ENCODE results near the gene YARS2.

Gene YARS2

DNA sequence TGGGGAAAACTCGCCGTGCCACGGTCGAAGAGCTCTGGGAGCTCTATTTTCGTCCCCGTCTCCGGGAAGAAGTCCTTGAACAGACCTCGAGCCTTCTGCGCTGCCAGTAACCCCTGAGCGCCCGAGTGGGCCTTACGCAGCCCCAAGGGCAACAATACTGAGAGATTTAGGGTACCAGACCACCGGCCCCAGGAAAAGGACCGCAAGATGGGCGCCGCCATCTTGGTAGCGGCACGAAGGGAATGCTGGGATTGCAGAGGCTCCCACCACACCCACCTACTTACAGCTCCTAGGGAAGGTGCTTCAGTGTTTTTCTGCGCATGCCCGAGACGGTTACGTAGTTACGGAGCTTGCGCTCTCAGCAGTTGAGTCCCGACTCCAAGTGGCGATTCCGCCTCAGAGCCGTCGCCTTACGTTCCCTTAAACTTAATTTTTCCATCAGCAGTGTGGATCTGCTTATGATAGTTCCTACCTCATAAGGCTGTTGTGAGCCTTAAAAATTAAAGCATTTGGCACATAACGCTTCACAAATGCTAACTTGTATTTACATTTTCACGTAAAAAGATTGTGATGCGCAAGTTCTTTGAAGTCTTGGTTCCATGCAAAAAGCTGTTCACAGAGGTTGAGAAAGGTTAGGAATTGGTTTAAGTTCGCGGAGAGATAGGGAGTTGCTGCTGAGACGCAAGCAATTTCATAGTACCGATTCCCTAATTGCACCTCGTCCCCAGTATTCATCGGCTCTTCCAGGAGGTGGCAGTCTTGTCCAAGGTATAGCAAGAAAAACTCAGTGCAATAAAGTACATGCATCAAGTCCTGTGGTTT lies at the start of gene YARS2:
TSS of gene YARS2 (minus strand) at position 244 of the 822 bp plus-strand sequence. CDS start at position 221, 23 bp downstream.
- peak within 1 kb of the TSS; percentile 87 for H3K27ac ChIP-seq
- TF ChIP-seq, protein P1, sequence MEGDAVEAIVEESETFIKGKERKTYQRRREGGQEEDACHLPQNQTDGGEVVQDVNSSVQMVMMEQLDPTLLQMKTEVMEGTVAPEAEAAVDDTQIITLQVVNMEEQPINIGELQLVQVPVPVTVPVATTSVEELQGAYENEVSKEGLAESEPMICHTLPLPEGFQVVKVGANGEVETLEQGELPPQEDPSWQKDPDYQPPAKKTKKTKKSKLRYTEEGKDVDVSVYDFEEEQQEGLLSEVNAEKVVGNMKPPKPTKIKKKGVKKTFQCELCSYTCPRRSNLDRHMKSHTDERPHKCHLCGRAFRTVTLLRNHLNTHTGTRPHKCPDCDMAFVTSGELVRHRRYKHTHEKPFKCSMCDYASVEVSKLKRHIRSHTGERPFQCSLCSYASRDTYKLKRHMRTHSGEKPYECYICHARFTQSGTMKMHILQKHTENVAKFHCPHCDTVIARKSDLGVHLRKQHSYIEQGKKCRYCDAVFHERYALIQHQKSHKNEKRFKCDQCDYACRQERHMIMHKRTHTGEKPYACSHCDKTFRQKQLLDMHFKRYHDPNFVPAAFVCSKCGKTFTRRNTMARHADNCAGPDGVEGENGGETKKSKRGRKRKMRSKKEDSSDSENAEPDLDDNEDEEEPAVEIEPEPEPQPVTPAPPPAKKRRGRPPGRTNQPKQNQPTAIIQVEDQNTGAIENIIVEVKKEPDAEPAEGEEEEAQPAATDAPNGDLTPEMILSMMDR (IDR thresholded peaks at IDR 0.05) = peak; percentile 91
- TF ChIP-seq ZFX (IDR thresholded peaks at IDR 0.05; ENCODE audit: borderline replicate concordance) = no peak

DNA sequence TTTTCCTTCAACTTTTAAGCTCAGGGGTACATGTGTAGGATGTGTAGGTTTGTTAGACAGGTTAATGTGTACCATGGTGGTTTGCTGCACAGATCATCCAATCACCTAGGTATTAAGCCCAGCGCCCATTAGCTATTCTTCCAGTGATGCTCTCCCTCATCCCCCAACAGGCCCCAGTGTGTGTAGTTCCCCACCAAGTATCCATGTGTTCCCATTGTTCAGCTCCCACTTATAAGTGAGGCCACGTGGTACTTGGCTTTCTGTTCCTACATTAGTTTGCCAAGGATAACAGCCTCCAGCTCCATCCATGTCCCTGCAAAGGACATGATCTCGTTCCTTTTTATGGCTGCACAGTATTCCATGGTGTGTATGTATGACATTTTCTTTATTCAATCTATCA lies 48.6 kb upstream of the YARS2 start:
- H3K27ac ChIP-seq = no peak overlapping the region
- no peak for TF ChIP-seq ZFX (IDR thresholded peaks at IDR 0.05; ENCODE audit: borderline replicate concordance)
- TF ChIP-seq, protein P1 (IDR thresholded peaks at IDR 0.05) = no peak

DNA sequence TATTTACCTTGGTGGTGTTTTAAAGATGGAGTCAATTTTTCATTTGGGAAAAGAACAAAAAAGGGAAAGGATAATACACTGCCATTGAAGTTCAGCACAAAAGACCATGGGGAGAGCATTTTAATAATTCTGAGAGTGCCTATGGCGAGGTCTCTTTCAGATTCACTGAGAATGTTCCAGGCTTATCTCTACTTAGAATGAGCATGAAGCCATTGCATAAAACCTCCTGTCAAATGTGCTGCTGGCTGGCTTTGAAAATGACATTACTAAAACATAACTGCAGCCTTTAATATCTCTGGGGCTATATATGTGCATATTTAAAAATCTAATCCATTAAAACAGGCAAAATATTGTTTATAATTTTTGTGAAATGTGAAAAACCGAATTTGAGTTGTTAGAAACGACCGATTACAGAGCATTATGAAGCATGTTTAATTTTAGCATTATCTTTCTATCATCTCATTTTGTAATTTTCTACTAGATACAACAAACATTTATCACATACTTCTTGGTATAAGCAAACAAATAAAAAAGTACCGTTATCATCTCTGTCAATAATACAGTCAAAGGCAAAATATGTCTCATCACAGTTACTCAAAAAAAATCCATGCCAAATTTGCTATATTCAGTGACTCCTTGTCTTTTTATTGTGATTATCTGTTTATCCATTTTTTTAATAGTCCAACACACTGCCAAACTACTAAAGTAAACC lies 45.7 kb upstream of the YARS2 start:
- TF ChIP-seq, protein P1 (IDR thresholded peaks at IDR 0.05) = no peak
- no peak for TF ChIP-seq ZFX (IDR thresholded peaks at IDR 0.05; ENCODE audit: borderline replicate concordance)
- H3K27ac ChIP-seq = no peak overlapping the region

DNA sequence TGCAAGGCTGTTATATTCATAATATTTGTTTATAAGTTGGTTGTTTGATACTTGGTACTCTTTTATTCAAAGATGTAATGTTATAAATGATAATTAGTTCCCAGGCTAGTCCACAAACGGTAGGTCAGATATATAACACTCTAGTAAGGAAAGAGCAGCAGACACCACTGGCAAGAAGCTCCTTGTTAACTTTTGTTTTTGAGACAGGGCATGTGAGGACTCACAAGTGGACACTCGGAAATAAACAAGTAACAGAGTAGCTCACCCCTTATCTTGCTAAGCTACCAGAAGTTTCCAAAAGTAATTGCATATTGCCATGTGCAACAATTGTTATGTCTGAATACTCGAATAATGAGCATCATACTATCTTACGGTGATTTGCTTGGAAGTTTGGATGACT lies 38.6 kb upstream of the YARS2 start:
- H3K27ac ChIP-seq = no peak overlapping the region
- TF ChIP-seq, protein P1 (IDR thresholded peaks at IDR 0.05) = no peak
- TF ChIP-seq ZFX (IDR thresholded peaks at IDR 0.05; ENCODE audit: borderline replicate concordance) = no peak

DNA sequence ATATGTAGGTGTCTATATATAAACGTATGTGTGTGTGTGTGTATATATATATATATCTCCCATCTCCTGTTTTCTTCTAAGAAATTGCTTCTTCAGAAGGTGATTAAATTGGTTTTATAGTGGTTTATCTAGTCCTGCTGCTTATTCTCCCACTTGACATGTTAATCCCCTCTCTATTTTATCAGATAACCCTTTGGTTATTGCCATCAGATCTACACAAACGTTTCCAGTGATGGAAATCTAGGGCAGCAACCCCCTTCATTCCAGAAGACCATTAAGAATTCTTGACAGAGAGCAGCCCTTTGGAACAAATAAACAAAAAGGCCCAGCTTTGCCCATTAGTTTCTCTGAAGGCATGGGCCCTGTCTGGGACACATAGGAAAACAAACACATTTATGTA lies 34.2 kb upstream of the YARS2 start:
- TF ChIP-seq, protein P1 (IDR thresholded peaks at IDR 0.05) = no peak
- no peak for TF ChIP-seq ZFX (IDR thresholded peaks at IDR 0.05; ENCODE audit: borderline replicate concordance)
- no peak overlapping the region for H3K27ac ChIP-seq

DNA sequence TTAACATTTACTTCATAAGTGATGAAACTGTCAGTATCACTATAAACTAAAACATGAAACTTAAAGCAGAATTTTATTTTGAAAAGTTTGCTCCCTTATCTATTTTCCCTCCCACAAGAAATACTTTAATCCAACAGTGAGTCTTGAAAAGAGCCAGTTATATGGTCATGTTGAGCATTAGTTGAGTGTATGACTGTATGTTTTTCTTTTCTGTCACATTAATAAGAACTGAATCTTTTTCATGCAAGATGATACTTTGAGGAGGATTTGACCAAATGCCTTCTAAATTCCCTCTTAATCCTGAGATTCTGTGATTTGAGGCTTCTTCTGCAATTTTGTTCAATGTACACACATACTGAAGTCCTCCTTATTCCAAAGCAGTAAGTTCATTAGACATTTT lies 33.7 kb upstream of the YARS2 start:
- H3K27ac ChIP-seq = no peak overlapping the region
- TF ChIP-seq, protein P1 (IDR thresholded peaks at IDR 0.05) = no peak
- no peak for TF ChIP-seq ZFX (IDR thresholded peaks at IDR 0.05; ENCODE audit: borderline replicate concordance)

DNA sequence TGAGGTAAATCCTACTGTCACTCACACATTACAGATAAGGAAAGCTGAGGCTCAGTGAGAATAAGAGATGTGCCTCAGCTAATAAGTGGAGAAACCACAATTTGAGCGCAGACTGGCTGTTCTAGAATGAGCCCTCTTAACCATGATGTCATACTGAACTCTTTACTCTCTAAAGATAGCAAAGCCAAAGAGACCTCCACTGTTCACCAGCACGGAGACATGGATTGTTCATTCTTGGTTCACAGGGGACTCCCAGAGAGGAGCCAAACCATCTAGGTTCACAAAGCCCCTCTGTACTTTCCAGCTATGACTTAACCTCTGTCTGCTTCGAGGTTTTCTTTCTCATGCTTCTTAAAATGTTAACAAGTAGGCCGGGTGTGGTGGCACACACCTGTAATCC lies 32.7 kb upstream of the YARS2 start:
- TF ChIP-seq, protein P1 (IDR thresholded peaks at IDR 0.05) = no peak
- TF ChIP-seq ZFX (IDR thresholded peaks at IDR 0.05; ENCODE audit: borderline replicate concordance) = no peak
- no peak overlapping the region for H3K27ac ChIP-seq
